ENCODE results near the gene CYSLTR1.

The CYSLTR1 gene

GRCh38 chrX:78327370-78328086 lies at the start of gene CYSLTR1:
Gene CYSLTR1 (minus strand): TSS chrX:78327611. CDS start chrX:78273746, 53,865 bp downstream.
- H3K9ac ChIP-seq (ENCODE audit: low read depth, low read length), result no peak within 1 kb of the TSS
- H3K36me3 ChIP-seq (ENCODE audit: insufficient read depth, low read length), result no peaks in the 10 kb centered on the region
- H3K9me3 ChIP-seq (ENCODE audit: control insufficient read depth, insufficient read depth, low read length), result no peaks in the 10 kb centered on the region
- H3K4me1 ChIP-seq (ENCODE audit: insufficient read depth, low read length), result peaks cover 14% of the 10 kb centered on the region

GRCh38 chrX:78377186-78377585 lies 49.8 kb upstream of the CYSLTR1 start:
- no peaks in the 10 kb centered on the region for H3K36me3 ChIP-seq (ENCODE audit: insufficient read depth, low read length)
- no peaks in the 10 kb centered on the region for H3K4me1 ChIP-seq (ENCODE audit: insufficient read depth, low read length)
- H3K9me3 ChIP-seq (ENCODE audit: control insufficient read depth, insufficient read depth, low read length), result peaks cover 3% of the 10 kb centered on the region; the same call in 1 of the 2 replicates
- H3K9ac ChIP-seq (ENCODE audit: low read depth, low read length), result no peak overlapping the region

GRCh38 chrX:78375894-78376293 lies 48.5 kb upstream of the CYSLTR1 start:
- Histone ChIP-seq H3K9ac (ENCODE audit: low read depth, low read length) (no peak overlapping the region), H3K4me1 (ENCODE audit: insufficient read depth, low read length) (no peaks in the 10 kb centered on the region), H3K36me3 (ENCODE audit: insufficient read depth, low read length) (no peaks in the 10 kb centered on the region), H3K9me3 (ENCODE audit: control insufficient read depth, insufficient read depth, low read length) (peaks cover 3% of the 10 kb centered on the region; the same call in 1 of the 2 replicates)

- Histone ChIP-seq H3K9ac (ENCODE audit: low read depth, low read length) (no peak overlapping the region), H3K9me3 (ENCODE audit: control insufficient read depth, insufficient read depth, low read length) (no peaks in the 10 kb centered on the region), H3K4me1 (ENCODE audit: insufficient read depth, low read length) (no peaks in the 10 kb centered on the region), H3K36me3 (ENCODE audit: insufficient read depth, low read length) (no peaks in the 10 kb centered on the region)
Observed at GRCh38 chrX:78366576-78366975, 39.2 kb upstream of the CYSLTR1 start.

GRCh38 chrX:78357342-78358055 lies 30.1 kb upstream of the CYSLTR1 start:
- Histone ChIP-seq H3K4me1 (ENCODE audit: insufficient read depth, low read length) (no peaks in the 10 kb centered on the region), H3K9ac (ENCODE audit: low read depth, low read length) (no peak overlapping the region), H3K36me3 (ENCODE audit: insufficient read depth, low read length) (no peaks in the 10 kb centered on the region), H3K9me3 (ENCODE audit: control insufficient read depth, insufficient read depth, low read length) (no peaks in the 10 kb centered on the region)

GRCh38 chrX:78333521-78333920 lies 6.1 kb upstream of the CYSLTR1 start:
- Histone ChIP-seq H3K9me3 (ENCODE audit: control insufficient read depth, insufficient read depth, low read length) (peaks cover 4% of the 10 kb centered on the region; the same call in 1 of the 2 replicates), H3K4me1 (ENCODE audit: insufficient read depth, low read length) (peaks cover 5% of the 10 kb centered on the region; the same call in 1 of the 2 replicates), H3K9ac (ENCODE audit: low read depth, low read length) (no peak overlapping the region), H3K36me3 (ENCODE audit: insufficient read depth, low read length) (no peaks in the 10 kb centered on the region)

GRCh38 chrX:78331708-78332107 lies 4.3 kb upstream of the CYSLTR1 start:
- Histone ChIP-seq H3K36me3 (ENCODE audit: insufficient read depth, low read length) (no peaks in the 10 kb centered on the region), H3K9me3 (ENCODE audit: control insufficient read depth, insufficient read depth, low read length) (no peaks in the 10 kb centered on the region), H3K9ac (ENCODE audit: low read depth, low read length) (no peak overlapping the region), H3K4me1 (ENCODE audit: insufficient read depth, low read length) (peaks cover 14% of the 10 kb centered on the region)

- Histone ChIP-seq H3K9me3 (ENCODE audit: control insufficient read depth, insufficient read depth, low read length) (no peaks in the 10 kb centered on the region), H3K9ac (ENCODE audit: low read depth, low read length) (no peak overlapping the region), H3K36me3 (ENCODE audit: insufficient read depth, low read length) (no peaks in the 10 kb centered on the region), H3K4me1 (ENCODE audit: insufficient read depth, low read length) (peaks cover 14% of the 10 kb centered on the region)
Observed at GRCh38 chrX:78330540-78330939, 3.1 kb upstream of the CYSLTR1 start.

GRCh38 chrX:78330068-78330467 lies 2.7 kb upstream of the CYSLTR1 start:
- peaks cover 14% of the 10 kb centered on the region for H3K4me1 ChIP-seq (ENCODE audit: insufficient read depth, low read length)
- H3K36me3 ChIP-seq (ENCODE audit: insufficient read depth, low read length), result no peaks in the 10 kb centered on the region
- no peak overlapping the region for H3K9ac ChIP-seq (ENCODE audit: low read depth, low read length)
- no peaks in the 10 kb centered on the region for H3K9me3 ChIP-seq (ENCODE audit: control insufficient read depth, insufficient read depth, low read length)

- peaks cover 14% of the 10 kb centered on the region for H3K4me1 ChIP-seq (ENCODE audit: insufficient read depth, low read length)
- no peaks in the 10 kb centered on the region for H3K9me3 ChIP-seq (ENCODE audit: control insufficient read depth, insufficient read depth, low read length)
- H3K36me3 ChIP-seq (ENCODE audit: insufficient read depth, low read length), result no peaks in the 10 kb centered on the region
- no peak overlapping the region for H3K9ac ChIP-seq (ENCODE audit: low read depth, low read length)
Observed at GRCh38 chrX:78329486-78329885, 2.1 kb upstream of the CYSLTR1 start.

- no peak overlapping the region for H3K9ac ChIP-seq (ENCODE audit: low read depth, low read length)
- peaks cover 14% of the 10 kb centered on the region for H3K4me1 ChIP-seq (ENCODE audit: insufficient read depth, low read length)
- no peaks in the 10 kb centered on the region for H3K36me3 ChIP-seq (ENCODE audit: insufficient read depth, low read length)
- H3K9me3 ChIP-seq (ENCODE audit: control insufficient read depth, insufficient read depth, low read length), result no peaks in the 10 kb centered on the region
Observed at GRCh38 chrX:78326401-78326800, 1.0 kb downstream of the CYSLTR1 start.

- Histone ChIP-seq H3K36me3 (ENCODE audit: insufficient read depth, low read length) (no peaks in the 10 kb centered on the region), H3K9ac (ENCODE audit: low read depth, low read length) (no peak overlapping the region), H3K9me3 (ENCODE audit: control insufficient read depth, insufficient read depth, low read length) (no peaks in the 10 kb centered on the region), H3K4me1 (ENCODE audit: insufficient read depth, low read length) (peaks cover 8% of the 10 kb centered on the region)
Observed at GRCh38 chrX:78322863-78323262, 4.5 kb downstream of the CYSLTR1 start.

GRCh38 chrX:78321809-78322208 lies 5.6 kb downstream of the CYSLTR1 start:
- Histone ChIP-seq H3K9ac (ENCODE audit: low read depth, low read length) (no peak overlapping the region), H3K4me1 (ENCODE audit: insufficient read depth, low read length) (no peaks in the 10 kb centered on the region), H3K36me3 (ENCODE audit: insufficient read depth, low read length) (no peaks in the 10 kb centered on the region), H3K9me3 (ENCODE audit: control insufficient read depth, insufficient read depth, low read length) (no peaks in the 10 kb centered on the region)

- Histone ChIP-seq H3K4me1 (ENCODE audit: insufficient read depth, low read length) (no peaks in the 10 kb centered on the region), H3K36me3 (ENCODE audit: insufficient read depth, low read length) (no peaks in the 10 kb centered on the region), H3K9me3 (ENCODE audit: control insufficient read depth, insufficient read depth, low read length) (no peaks in the 10 kb centered on the region), H3K9ac (ENCODE audit: low read depth, low read length) (no peak overlapping the region)
Observed at GRCh38 chrX:78316265-78316664, 11.1 kb downstream of the CYSLTR1 start.

GRCh38 chrX:78315745-78316144 lies 11.7 kb downstream of the CYSLTR1 start:
- Histone ChIP-seq H3K9ac (ENCODE audit: low read depth, low read length) (no peak overlapping the region), H3K4me1 (ENCODE audit: insufficient read depth, low read length) (no peaks in the 10 kb centered on the region), H3K36me3 (ENCODE audit: insufficient read depth, low read length) (no peaks in the 10 kb centered on the region), H3K9me3 (ENCODE audit: control insufficient read depth, insufficient read depth, low read length) (no peaks in the 10 kb centered on the region)
